HG02938 (cell line): ENCODE data around the gene C13orf46.

Experiments
- ATAC-seq: cut with Tn5 transposase; IDR thresholded peaks from one replicate; pipeline ENCODE4 v1.9.1; 2021; ENCODE audit warnings: mild to moderate bottlenecking, moderate library complexity; ENCODE audit not compliant: unreplicated experiment

Gene C13orf46

DNA sequence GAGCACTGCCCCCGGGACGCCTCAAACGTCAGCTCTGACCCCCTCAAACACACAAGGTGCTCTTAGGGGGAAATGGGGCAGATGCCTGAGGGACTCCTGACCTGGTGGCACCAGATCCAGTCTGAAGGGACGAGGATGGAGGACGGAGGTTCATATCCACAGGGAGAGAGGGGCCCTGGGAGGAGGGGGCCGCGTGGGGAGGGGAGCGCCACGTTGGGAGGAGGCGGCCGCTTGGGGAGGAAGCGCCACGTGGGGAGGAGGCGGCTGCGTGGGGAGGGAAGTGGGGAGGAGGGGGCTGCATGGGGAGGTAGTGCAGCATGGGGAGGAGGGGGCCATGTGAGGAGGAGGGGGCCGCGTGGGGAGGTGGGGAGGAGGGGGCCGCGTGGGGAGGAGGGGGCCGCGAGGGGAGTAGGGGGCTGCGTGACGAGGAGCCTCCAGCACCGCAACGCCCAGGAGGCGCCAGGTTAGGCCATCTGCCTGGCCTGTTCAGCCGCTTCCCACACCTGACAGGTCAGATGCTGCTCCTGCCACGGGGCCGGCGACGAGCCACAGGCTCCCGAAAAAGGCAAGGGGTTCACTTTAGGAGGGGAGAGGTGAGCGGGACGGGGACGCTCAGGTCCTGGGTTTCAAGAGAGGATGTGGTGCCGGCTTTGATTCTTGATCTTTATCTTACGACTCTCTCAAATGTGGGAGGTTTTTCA lies 36.7 kb upstream of the C13orf46 start:
- ATAC-seq, result no peak

DNA sequence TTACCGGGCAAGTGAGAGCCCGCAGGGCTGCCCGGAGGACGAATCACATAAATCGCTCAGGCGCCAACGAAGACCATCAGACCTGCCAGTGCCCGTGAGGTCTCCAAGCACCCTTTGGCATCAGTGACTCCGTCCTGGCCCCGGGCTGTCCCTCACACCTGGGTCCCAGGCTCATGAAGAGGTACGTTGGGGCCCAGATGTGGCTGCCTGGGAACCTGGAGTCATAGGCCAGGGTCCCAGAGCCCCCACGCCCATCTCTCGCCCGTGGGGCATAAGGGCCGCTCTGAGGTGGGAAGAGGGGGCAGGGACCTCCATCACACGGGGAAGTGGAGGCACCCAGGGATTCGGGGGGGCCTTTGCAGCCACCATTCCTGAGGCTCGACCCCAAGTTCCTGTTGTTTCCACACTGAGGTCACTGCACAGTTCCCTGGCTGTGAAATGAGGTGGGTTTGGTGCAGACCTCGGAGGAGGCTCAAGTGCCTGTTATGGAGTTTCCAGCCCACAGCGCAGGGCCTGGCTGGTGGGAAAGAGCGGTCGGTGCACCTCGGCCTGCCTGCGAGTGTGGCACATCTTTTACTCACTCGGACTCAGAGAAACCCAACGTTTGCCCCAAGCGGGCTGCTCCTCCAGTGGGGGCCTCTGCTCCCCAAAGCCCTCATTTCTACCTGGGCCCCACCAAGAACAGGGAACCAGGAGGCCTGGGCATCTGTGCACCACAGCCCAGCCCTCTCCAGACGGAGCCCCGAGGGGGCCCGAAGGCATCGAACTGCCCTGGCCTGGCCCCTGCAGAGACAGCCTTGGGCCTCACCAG lies 35.9 kb upstream of the C13orf46 start:
- ATAC-seq, result no peak

DNA sequence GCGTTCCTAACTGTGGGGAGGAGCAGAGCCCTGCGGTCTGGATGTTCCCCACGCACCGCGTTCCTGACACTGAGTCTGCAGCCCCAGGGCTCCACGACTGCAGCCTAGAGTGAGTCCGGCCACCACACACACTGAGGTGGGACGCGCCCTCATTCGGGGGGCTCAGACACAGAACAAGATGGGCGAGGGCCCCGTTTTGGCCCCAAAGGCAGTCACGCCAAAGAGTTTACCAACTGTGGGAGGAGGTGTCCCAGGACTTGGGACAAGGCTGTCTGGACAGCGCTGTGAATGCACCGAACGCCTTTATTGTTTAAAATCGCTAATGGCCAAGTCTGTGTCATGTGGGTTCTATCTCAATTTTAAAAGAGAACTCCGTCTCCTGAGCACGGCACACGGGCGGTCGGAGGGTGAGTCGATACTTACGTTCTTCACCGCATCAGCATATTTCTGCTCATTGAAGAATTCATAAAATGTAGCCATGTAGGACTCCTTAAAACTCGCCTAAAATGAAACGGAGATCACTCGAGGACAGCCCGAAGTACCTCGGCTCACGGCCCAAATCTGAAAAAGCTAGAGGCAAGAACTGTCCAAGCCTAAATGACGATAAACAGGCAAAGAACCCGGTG lies 35.2 kb upstream of the C13orf46 start:
- ATAC-seq, result no peak

DNA sequence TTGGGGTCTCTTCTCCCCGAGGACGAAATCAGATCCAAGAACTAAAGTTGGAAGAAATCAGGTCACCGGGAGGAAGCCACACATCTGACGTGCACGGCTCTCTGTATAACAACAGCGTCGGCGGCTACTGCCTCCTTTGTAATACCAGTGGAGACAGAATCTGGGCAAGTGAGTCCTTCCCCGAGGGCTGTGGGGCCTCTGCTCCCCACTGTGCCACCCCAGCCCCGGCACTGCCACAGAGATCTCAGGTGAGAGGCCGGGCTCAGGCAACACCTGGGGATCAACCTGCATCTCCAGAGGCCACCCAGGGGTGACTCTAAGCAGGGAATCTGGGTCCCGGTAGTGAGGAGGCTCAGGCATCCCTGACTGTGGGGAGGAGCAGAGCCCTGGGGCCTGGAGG lies 33.7 kb upstream of the C13orf46 start:
- ATAC-seq, result no peak

GRCh38 chr13:114005206-114005724 lies 31.4 kb upstream of the C13orf46 start:
- no peak for ATAC-seq

- no peak for ATAC-seq
These were observed 30.7 kb upstream of the C13orf46 start for GRCh38 chr13:114004420-114005205.

DNA sequence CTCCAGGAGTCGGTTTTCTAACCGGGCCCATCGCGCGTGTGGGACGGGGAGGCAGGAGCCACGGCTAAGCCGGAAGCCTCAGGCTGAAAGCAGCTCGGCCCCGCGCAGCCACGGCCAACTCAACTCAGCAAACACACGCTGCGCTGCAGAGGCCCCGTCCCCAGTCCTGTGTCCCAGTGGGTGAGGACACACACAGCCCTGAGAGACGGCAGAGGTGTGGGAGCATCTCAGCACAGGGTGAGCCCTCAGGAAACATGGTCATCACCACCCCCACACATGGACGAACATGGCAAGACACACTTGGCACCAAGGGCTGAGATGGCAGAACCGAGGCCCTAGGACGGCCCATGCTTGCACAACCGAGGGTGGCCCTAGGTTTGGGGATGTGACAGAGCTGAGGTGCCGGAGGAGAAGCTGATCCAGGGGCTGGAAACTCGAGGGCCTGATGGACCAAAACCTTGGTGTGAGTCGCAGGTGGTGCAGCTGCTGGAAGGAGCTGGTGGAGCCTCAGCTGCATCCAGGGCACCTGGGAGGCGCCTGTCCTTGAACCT lies 29.0 kb upstream of the C13orf46 start:
- no peak for ATAC-seq

- ATAC-seq, result no peak
These were observed 28.2 kb upstream of the C13orf46 start for GRCh38 chr13:114002009-114002544.

DNA sequence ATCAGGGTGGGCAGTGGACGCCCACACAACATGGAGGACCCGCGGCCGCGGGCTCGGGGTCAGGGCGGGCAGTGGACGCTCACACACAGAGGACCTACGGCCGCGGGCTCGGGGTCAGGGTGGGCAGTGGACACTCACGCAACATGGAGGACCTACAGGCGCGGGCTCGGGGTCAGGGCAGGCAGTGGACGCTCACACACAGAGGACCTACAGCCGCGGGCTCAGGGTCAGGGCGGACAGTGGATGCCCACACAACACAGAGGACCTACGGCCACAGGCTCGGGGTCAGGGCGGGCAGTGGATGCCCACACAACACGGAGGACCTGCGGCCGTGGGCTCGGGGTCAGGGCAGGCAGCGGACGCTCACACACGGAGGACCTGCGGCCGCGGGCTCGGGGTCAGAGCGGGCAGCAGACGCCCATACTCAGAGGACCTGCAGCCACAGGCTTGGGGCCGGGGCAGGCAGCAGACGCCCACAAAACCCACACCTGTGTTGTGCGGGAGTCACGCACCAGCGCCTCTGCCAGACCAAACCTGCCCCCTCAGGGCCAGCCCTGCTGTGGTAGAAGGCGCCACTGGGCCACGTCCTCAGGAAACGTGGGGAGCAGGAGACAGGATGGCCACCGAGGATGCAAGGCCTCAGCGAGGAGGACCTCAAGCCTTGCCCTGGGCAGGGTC lies 27.6 kb upstream of the C13orf46 start:
- no peak for ATAC-seq

GRCh38 chr13:114000151-114001040 lies 26.5 kb upstream of the C13orf46 start:
- no peak for ATAC-seq

- no peak for ATAC-seq
These were observed 25.7 kb upstream of the C13orf46 start for GRCh38 chr13:113999618-113999910.

- no peak for ATAC-seq
These were observed 25.1 kb upstream of the C13orf46 start for GRCh38 chr13:113998781-113999617.

DNA sequence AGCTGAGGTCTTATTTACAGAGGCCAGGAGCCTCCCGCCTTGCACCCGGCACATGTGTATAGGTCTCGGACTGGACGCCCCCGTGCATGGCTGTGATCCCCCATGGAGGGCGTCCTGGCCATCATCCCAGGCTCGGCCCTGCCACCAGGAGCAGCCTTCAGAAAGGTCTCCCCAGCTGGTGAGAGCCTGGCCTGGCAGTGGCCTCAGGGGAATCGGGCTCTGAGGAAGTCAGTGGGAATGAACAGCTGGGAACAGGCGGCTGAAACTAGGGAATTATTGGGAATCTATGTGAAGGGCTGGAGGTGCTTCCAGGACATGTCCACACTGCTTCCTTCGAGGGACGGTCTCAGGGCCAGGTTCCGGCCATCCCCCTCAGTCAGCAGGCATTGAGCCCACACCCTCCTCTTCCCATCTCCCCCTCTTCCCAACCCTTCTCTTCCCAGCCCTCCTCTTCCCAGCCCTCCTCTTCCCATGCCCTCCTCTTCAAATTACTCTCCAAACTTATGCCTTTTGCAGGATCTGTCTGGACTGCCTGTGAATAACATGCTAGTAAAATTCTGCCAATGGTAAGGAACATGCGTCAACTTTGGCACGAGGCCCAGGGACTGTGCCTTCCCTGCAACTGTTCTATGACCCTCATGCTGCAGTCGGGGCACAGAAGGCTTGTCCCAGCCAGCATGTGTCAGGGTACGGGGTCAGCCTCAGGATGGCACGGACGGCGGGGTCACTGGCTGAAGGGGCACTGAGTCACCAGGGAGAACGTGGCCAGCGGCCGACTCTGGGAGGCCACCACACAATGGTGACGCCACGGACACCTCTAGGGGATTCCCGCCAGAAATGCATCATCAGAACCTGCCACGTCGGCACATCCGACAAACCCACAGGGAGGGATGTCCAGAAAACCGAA lies 24.2 kb upstream of the C13orf46 start:
- no peak for ATAC-seq

DNA sequence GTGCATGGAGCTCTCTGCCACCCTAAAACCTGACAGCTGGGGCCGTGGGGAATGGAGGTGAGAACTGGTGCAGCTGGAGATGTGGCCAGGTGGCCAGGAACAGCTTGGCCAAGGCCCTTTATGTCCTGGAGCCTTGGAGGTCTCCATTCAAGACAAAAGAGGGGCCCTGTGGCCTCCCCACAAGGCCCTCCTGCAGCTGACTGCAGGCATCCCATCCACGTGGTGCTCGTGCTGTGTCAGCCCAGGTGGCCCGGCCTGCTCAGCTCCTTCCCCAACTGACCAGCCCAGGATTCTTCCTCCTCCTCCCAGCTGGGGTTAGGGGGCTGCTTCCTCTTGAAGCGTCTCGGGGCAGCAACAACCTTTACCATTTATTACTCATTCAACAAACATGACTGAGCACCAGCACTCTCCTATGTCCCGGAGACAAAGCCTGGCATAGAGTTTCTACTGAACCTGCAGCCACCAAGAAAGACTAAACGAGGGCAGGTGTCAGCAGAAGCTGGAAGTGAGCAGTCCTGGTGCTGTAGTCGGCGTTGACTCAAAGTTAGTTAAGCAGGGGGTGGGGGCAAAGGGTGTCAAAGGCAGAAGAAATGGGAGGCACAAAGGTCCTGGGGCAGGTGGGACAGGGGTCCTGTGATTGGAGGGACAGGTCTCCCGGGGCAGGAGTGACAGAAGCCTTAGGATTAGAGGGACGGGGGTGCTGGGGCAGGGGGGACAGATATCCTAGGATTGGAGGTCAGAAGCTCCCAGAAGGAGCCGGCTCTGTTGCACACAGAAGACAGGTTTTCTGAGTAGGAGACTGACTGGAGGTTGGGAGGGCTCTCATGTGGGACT lies 23.3 kb upstream of the C13orf46 start:
- no peak for ATAC-seq

DNA sequence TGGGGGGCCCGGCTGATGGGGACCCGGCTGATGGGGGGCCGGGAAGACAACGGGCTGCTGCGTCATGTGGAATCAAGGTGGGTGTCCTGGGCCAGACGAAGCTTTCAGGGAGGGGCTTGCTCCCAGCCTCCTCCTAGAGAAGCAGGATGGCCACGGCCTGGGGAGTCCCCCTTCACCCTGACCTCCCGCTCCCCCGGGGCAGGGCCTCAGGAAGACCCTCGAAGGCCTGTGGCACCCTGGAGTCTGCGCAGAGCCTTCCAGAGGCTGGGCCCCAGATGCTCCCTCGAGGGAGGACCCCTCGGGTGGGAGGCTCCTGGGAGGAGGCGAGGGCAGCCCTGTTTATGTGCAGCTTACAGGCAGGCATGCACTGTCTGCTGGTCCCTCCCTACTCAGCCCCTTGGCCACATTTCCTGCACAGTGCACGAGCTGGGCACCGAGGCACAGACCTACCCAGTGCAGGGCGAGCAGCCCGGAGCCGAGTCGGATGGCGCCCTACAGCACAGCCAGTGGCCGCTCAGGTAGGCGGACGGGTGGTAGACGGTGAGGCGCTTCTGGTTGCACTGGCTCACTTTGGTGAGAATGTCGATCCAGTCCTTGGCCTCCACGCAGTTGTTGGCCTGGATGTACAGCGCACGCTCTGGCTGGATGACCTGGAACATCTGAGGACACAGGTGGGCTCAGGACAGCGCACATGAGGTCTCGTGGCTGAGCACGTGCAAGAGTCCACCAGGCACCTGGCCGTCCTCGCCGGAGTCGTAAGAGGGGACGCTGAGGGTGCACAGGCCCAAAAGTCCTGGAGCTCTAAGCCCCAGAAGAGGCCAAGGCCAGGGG lies 22.4 kb upstream of the C13orf46 start:
- ATAC-seq, result no peak
